Neural progenitor cell (in vitro differentiated cells): ENCODE data around the gene NPPC. TPM values are rescaled to one million over a fixed set of nuclear protein-coding genes. Genes with fewer than 3 reads are reported as not detected.

ENCODE experiments used
- DNase-seq: peaks from one replicate; pipeline ENCODE4 v3.0.0-alpha.2; 2016; ENCODE audit warnings: low spot score
- H2AFZ ChIP-seq: fragments of 200-600 bp; sonication (generic); replicated peaks from 2 replicates; pipeline ENCODE4 v1.6.1; 2016; ENCODE audit warnings: antibody characterized with exemption
- H3F3A ChIP-seq: fragments of 200-600 bp; sonication (generic); 2 replicates; pipeline ENCODE4 v1.6.1; 2016; ENCODE audit warnings: antibody characterized with exemption, low read depth
- H3K27ac ChIP-seq: fragments of 200-600 bp; sonication (generic); 2 replicates; pipeline ENCODE4 v1.5.1; 2016; ENCODE audit warnings: mild to moderate bottlenecking
- H3K27me3 ChIP-seq: fragments of 200-600 bp; sonication (generic); 2 replicates; pipeline ENCODE4 v1.6.1; 2016; ENCODE audit warnings: mild to moderate bottlenecking, moderate library complexity
- H3K36me3 ChIP-seq: fragments of 200-600 bp; sonication (generic); 2 replicates; pipeline ENCODE4 v1.5.1; 2016
- H3K4me1 ChIP-seq: fragments of 200-600 bp; sonication (generic); 2 replicates; pipeline ENCODE4 v1.6.1; 2016; ENCODE audit warnings: mixed run types
- H3K4me2 ChIP-seq: fragments of 200-600 bp; sonication (generic); 2 replicates; pipeline ENCODE4 v1.6.1; 2016
- H3K4me3 ChIP-seq: fragments of 200-600 bp; sonication (generic); 2 replicates; pipeline ENCODE4 v1.5.1; 2016
- H3K79me2 ChIP-seq: fragments of 200-600 bp; sonication (generic); 2 replicates; pipeline ENCODE4 v1.6.1; 2016; ENCODE audit warnings: low read depth
- H3K9ac ChIP-seq: fragments of 200-600 bp; sonication (generic); 2 replicates; pipeline ENCODE4 v1.6.1; 2016
- H3K9me3 ChIP-seq: fragments of 200-600 bp; sonication (generic); 2 replicates; pipeline ENCODE4 v1.5.1; 2016; ENCODE audit warnings: low read depth
- H4K20me1 ChIP-seq: fragments of 200-600 bp; sonication (generic); 2 replicates; pipeline ENCODE4 v1.6.1; 2016; ENCODE audit warnings: low read depth
- H3K27ac Mint-ChIP-seq: 3 replicates; pipeline ENCODE4 v1.8.0; 2021; ENCODE audit warnings: mixed read lengths
- H3K27me3 Mint-ChIP-seq: 2 replicates; pipeline ENCODE4 v1.8.0; 2022; ENCODE audit warnings: low read depth, mild to moderate bottlenecking, inconsistent platforms, moderate library complexity, mixed read lengths; ENCODE audit not compliant: insufficient read depth
- H3K36me3 Mint-ChIP-seq: 3 replicates; pipeline ENCODE4 v1.8.0; 2021; ENCODE audit warnings: mixed read lengths
- H3K4me1 Mint-ChIP-seq: 3 replicates; pipeline ENCODE4 v1.8.0; 2021; ENCODE audit warnings: mixed read lengths
- H3K4me3 Mint-ChIP-seq: 3 replicates; pipeline ENCODE4 v1.8.0; 2021; ENCODE audit warnings: mild to moderate bottlenecking, moderate library complexity, mixed read lengths
- H3K9me3 Mint-ChIP-seq: 3 replicates; pipeline ENCODE4 v1.8.0; 2020; ENCODE audit warnings: mixed read lengths
- CTCF ChIP-seq: fragments of 200-600 bp; sonication (generic); IDR thresholded peaks from 2 replicates; pipeline ENCODE4 v1.5.1; 2017; ENCODE audit warnings: antibody characterized with exemption, mild to moderate bottlenecking
- EZH2 ChIP-seq: fragments of 200-600 bp; sonication (generic); IDR thresholded peaks from 2 replicates; pipeline ENCODE4 v1.6.1; 2017; ENCODE audit warnings: antibody characterized with exemption, mild to moderate bottlenecking, moderate library complexity
- EZH2phosphoT487 ChIP-seq: fragments of 200-600 bp; sonication (generic); IDR thresholded peaks from 2 replicates; pipeline ENCODE4 v1.6.1; 2017; ENCODE audit warnings: antibody characterized with exemption
- total RNA-seq: library from RNA; depleted of rRNA; stranded (reverse); fragments of >200 nt; gene quantifications from 2 replicates; pipeline ENCODE4 v1.2.3, GENCODE V29; 2015; ENCODE audit warnings: low replicate concordance

Gene NPPC
- total RNA-seq, 1 donor from 2014 or later = not detected

GRCh38 chr2:231939022-231939421 is 12.8 kb upstream of the NPPC start:
- H3K4me1 Mint-ChIP-seq = no peaks in the 10 kb centered on the region
- H3K27me3 Mint-ChIP-seq = peaks cover 6% of the 10 kb centered on the region
- no peaks in the 10 kb centered on the region for H3K9me3 ChIP-seq
- H3K79me2 ChIP-seq = no peaks in the 10 kb centered on the region
- no peak overlapping the region for H2AFZ ChIP-seq
- H3K36me3 Mint-ChIP-seq = no peaks in the 10 kb centered on the region
- no peak overlapping the region for H3K9ac ChIP-seq
- no peak overlapping the region for H3K27ac ChIP-seq
- H3K4me2 ChIP-seq = no peak overlapping the region
- H3K4me3 Mint-ChIP-seq = no peak overlapping the region
- no peaks in the 10 kb centered on the region for H4K20me1 ChIP-seq
- H3K4me1 ChIP-seq = no peaks in the 10 kb centered on the region
- H3K27me3 ChIP-seq = no peaks in the 10 kb centered on the region
- no peaks in the 10 kb centered on the region for H3K36me3 ChIP-seq
- H3K27ac Mint-ChIP-seq = no peak overlapping the region
- no peaks in the 10 kb centered on the region for H3F3A ChIP-seq
- no peak overlapping the region for H3K4me3 ChIP-seq
- H3K9me3 Mint-ChIP-seq = no peaks in the 10 kb centered on the region
- no peak for DNase-seq
- TF ChIP-seq EZH2phosphoT487 = no peak
- no peak for TF ChIP-seq EZH2
- TF ChIP-seq CTCF = no peak

- Mint-ChIP-seq H3K27me3 (peaks cover 9% of the 10 kb centered on the region), H3K4me3 (no peak overlapping the region), H3K36me3 (no peaks in the 10 kb centered on the region), H3K4me1 (no peaks in the 10 kb centered on the region), H3K9me3 (no peaks in the 10 kb centered on the region), H3K27ac (no peak overlapping the region)
- Histone ChIP-seq H3K4me3 (no peak overlapping the region), H3K9me3 (no peaks in the 10 kb centered on the region), H2AFZ (no peak overlapping the region), H3K27ac (no peak overlapping the region), H3K9ac (no peak overlapping the region), H3K36me3 (no peaks in the 10 kb centered on the region), H3F3A (no peaks in the 10 kb centered on the region), H3K4me2 (no peak overlapping the region), H4K20me1 (no peaks in the 10 kb centered on the region), H3K27me3 (no peaks in the 10 kb centered on the region), H3K4me1 (no peaks in the 10 kb centered on the region), H3K79me2 (no peaks in the 10 kb centered on the region)
- DNase-seq = no peak
- TF ChIP-seq CTCF (no peak), EZH2 (no peak), EZH2phosphoT487 (no peak)
These were observed 10.9 kb upstream of the NPPC start for GRCh38 chr2:231937057-231937456.

GRCh38 chr2:231936491-231936890 is 10.3 kb upstream of the NPPC start:
- Histone ChIP-seq H3K9me3 (no peaks in the 10 kb centered on the region), H3K27ac (no peak overlapping the region), H3K79me2 (no peaks in the 10 kb centered on the region), H3K27me3 (no peaks in the 10 kb centered on the region), H3K36me3 (no peaks in the 10 kb centered on the region), H3K9ac (no peak overlapping the region), H3K4me1 (no peaks in the 10 kb centered on the region), H3K4me2 (no peak overlapping the region), H4K20me1 (no peaks in the 10 kb centered on the region), H3F3A (no peaks in the 10 kb centered on the region), H3K4me3 (no peak overlapping the region), H2AFZ (no peak overlapping the region)
- TF ChIP-seq EZH2phosphoT487 (no peak), CTCF (no peak), EZH2 (no peak)
- no peaks in the 10 kb centered on the region for H3K36me3 Mint-ChIP-seq
- H3K4me3 Mint-ChIP-seq = no peak overlapping the region
- H3K9me3 Mint-ChIP-seq = no peaks in the 10 kb centered on the region
- DNase-seq = no peak
- H3K27me3 Mint-ChIP-seq = peaks cover 9% of the 10 kb centered on the region
- H3K27ac Mint-ChIP-seq = no peak overlapping the region
- H3K4me1 Mint-ChIP-seq = no peaks in the 10 kb centered on the region

GRCh38 chr2:231935815-231936214 is 9.6 kb upstream of the NPPC start:
- Histone ChIP-seq H3K4me1 (no peaks in the 10 kb centered on the region), H3K9me3 (no peaks in the 10 kb centered on the region), H3K27ac (no peak overlapping the region), H3K27me3 (peaks cover 4% of the 10 kb centered on the region), H4K20me1 (no peaks in the 10 kb centered on the region), H3K36me3 (no peaks in the 10 kb centered on the region), H3K9ac (no peak overlapping the region), H3K79me2 (no peaks in the 10 kb centered on the region), H2AFZ (no peak overlapping the region), H3K4me2 (no peak overlapping the region), H3K4me3 (no peak overlapping the region), H3F3A (no peaks in the 10 kb centered on the region)
- Mint-ChIP-seq H3K9me3 (no peaks in the 10 kb centered on the region), H3K4me1 (no peaks in the 10 kb centered on the region), H3K36me3 (no peaks in the 10 kb centered on the region), H3K27me3 (peaks cover 9% of the 10 kb centered on the region), H3K4me3 (no peak overlapping the region), H3K27ac (no peak overlapping the region)
- no peak for TF ChIP-seq CTCF
- TF ChIP-seq EZH2 = no peak
- TF ChIP-seq EZH2phosphoT487 = no peak
- DNase-seq = no peak
